NCI-H1436 (cell line): Measurements from ENCODE around the gene TIFAB.

Experiments used
- DNase-seq: peaks from one replicate; lab custom pipeline; 2025; lab: John Stamatoyannopoulos, UW

Gene TIFAB

GRCh38 chr5:135458356-135458755, 6.2 kb upstream of the TIFAB start:
- DNase-seq, result no peak

GRCh38 chr5:135457424-135458071, 5.4 kb upstream of the TIFAB start:
- DNase-seq, result peak; percentile 64

- no peak for DNase-seq
Measured at GRCh38 chr5:135456238-135457099, 4.3 kb upstream of the TIFAB start.

- DNase-seq, result no peak
Measured at GRCh38 chr5:135455876-135456237, 3.7 kb upstream of the TIFAB start.

- DNase-seq, result no peak
Measured at GRCh38 chr5:135454946-135455345, 2.8 kb upstream of the TIFAB start.

GRCh38 chr5:135453613-135454012, 1.5 kb upstream of the TIFAB start:
- no peak for DNase-seq

- no peak for DNase-seq
Measured at GRCh38 chr5:135451581-135452320, 400 bp downstream of the TIFAB start.

- DNase-seq, result no peak
Measured at GRCh38 chr5:135450952-135451351, 1.2 kb downstream of the TIFAB start.

- DNase-seq, result no peak
Measured at GRCh38 chr5:135450336-135450735, 1.8 kb downstream of the TIFAB start.

GRCh38 chr5:135449644-135450043, 2.5 kb downstream of the TIFAB start:
- DNase-seq, result no peak

GRCh38 chr5:135448791-135449507, 3.2 kb downstream of the TIFAB start:
- no peak for DNase-seq

GRCh38 chr5:135448071-135448739, 3.9 kb downstream of the TIFAB start:
- no peak for DNase-seq

- peak; percentile 39 for DNase-seq
Measured at GRCh38 chr5:135447298-135447929, 4.7 kb downstream of the TIFAB start, which contains the start of gene DCANP1. Gene DCANP1 (minus strand): TSS chr5:135447348. CDS start chr5:135447108, 240 bp downstream.

GRCh38 chr5:135446615-135447014, 5.5 kb downstream of the TIFAB start:
- DNase-seq, result no peak

GRCh38 chr5:135446206-135446605, 5.9 kb downstream of the TIFAB start:
- no peak for DNase-seq

GRCh38 chr5:135445306-135445985, 6.7 kb downstream of the TIFAB start:
- DNase-seq, result no peak

- DNase-seq, result no peak
Measured at GRCh38 chr5:135444881-135445280, 7.3 kb downstream of the TIFAB start.

GRCh38 chr5:135444360-135444759, 7.8 kb downstream of the TIFAB start:
- DNase-seq, result no peak

- no peak for DNase-seq
Measured at GRCh38 chr5:135443161-135443960, 8.8 kb downstream of the TIFAB start.
